Renal cortex interstitium (tissue), 3 donors: Measurements from ENCODE around the gene TSPOAP1. TPM values are rescaled to one million over a fixed set of nuclear protein-coding genes. Genes with fewer than 3 reads are reported as not detected.

Source experiments
- polyA plus RNA-seq, 3 donors: library from polyadenylated mRNA; unstranded; fragments of 120-200 nt; gene quantifications; one replicate each; pipeline ENCODE4 v1.2.1, GENCODE V29; 2013; ENCODE audit not compliant: insufficient read length in 3 of 3

TSPOAP1 gene
- polyA plus RNA-seq, 3 donors, result 46.5 to 78.4 (median 52.6) TPM

Other genes starting within 250 kb of the TSPOAP1 start
- gene DYNLL2, start 245.4 kb downstream of the TSPOAP1 start, polyA plus RNA-seq, result 10 to 100 TPM; 64.4 to 86.1 (median 82.9) TPM
- under 1 TPM in 2 of 3 donors, not detected in 1; 0.03 to 0.11 TPM for gene OR4D1, start 180.4 kb downstream of the TSPOAP1 start, polyA plus RNA-seq
- gene OR4D2, start 161.8 kb downstream of the TSPOAP1 start, polyA plus RNA-seq, result not detected
- under 1 TPM; 0.68 to 0.95 (median 0.89) TPM for gene EPX, start 136.1 kb downstream of the TSPOAP1 start, polyA plus RNA-seq
- 10 to 100 TPM; 41.3 to 53.8 (median 43.0) TPM for gene MKS1, start 109.5 kb downstream of the TSPOAP1 start, polyA plus RNA-seq
- under 1 TPM; 0.14 to 0.22 (median 0.18) TPM for gene LPO, start 90.2 kb downstream of the TSPOAP1 start, polyA plus RNA-seq
- gene MPO, start 47.9 kb downstream of the TSPOAP1 start, polyA plus RNA-seq, result 1 to 10 TPM; 3.2 to 7.0 (median 5.0) TPM
- gene SUPT4H1, start 23.4 kb upstream of the TSPOAP1 start, polyA plus RNA-seq, result 100 to 1,000 TPM; 120 to 143 (median 142) TPM
- gene RNF43, start 88.7 kb upstream of the TSPOAP1 start, polyA plus RNA-seq, result 10 to 100 TPM in 2 of 3 donors, 1 to 10 TPM in 1; 8.9 to 16.0 (median 13.6) TPM
- gene HSF5, start 159.6 kb upstream of the TSPOAP1 start, polyA plus RNA-seq, result under 1 TPM; 0.37 to 0.50 (median 0.41) TPM
- 10 to 100 TPM; 50.4 to 70.4 (median 59.6) TPM for gene MTMR4, start 185.8 kb upstream of the TSPOAP1 start, polyA plus RNA-seq